Astrocyte (in vitro differentiated cells and primary cell): Measurements from ENCODE around the gene LEFTY1.

Source experiments
- CTCF ChIP-seq: IDR thresholded peaks from 2 replicates; pipeline ENCODE4 v1.5.1; 2011; ENCODE audit warnings: low read depth, mild to moderate bottlenecking, inconsistent platforms, low read length, moderate library complexity; ENCODE audit not compliant: insufficient read depth
- EZH2 ChIP-seq: IDR thresholded peaks from 2 replicates; pipeline ENCODE4 v1.6.1; 2012; ENCODE audit warnings: mild to moderate bottlenecking, low read length, inconsistent platforms; ENCODE audit not compliant: insufficient read depth

DNA sequence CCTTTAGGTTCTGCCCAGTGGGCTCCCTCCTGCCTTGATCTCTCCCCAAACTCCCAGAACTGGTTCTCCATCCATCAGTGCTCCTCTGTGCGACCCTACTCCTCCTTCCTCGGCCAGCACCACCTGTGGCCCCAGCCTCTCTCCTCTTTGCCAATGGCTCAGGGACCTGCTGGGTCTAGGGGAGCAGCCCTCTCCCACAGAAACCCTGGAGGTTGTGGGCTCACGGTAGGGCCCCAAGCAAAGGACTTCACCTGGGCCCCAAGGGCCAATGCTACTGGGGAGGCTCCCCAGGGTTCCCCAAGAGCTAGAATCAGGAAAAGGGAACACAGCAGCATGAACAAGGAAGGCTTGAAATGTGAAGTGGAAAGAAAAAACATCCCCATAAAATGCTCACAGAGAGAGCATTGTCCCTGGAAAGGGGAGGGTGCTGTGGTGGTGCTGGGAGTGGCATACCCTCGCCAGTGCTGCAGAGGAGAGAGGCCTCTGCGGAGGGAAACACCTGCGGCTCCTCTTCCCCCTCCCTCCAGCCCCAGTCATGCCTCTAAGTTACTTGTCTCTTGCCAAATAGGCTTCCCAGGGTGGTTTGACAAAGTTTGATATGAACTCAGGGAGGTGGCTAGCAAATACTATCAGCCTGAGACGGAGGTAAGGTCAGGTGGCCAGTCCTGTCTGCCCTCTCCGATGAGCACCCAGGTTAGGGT is 9.3 kb downstream of the LEFTY1 start:
- TF ChIP-seq CTCF (no peak), EZH2 (no peak)
